ENCODE data around the gene ERC1.

Gene ERC1

DNA sequence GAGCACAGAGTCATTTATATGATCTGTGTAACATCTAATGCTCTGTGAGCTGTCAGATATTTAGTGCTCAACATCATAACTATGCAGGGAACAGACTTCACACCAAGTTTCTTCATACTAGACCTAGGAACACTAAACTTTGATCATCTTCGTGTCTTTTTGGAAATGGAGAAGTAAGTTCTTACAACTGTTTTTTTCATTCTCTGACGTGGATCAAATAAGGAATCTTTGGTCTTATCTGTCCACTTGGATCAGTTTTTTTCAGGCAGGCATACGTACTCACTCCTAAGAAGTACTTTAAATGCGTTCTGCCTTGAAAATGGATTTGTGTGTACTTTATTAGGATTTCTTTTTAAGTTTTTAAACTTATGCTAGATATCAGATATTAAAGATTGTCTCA, 412.4 kb downstream of the ERC1 start:
- no peak for DNase-seq (ENCODE audit: low read depth)

DNA sequence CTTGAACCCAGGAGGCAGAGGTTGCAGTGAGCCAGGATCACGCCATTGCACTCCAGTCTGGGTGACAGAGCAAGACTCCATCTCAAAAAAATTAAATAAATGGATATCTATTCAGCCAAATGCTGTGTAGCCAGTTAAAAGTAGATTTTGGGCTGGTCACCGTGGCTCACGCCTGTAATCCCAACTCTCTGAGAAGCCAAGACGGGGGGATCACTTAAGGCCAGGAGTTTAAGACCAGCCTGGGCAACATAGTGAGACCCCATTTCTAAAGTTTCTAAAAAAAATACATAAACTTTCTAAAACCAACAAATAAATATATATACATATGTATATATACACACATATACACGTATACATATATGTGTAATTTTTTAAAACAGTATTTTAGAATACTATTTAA, 414.6 kb downstream of the ERC1 start:
- DNase-seq (ENCODE audit: low read depth), result no peak

DNA sequence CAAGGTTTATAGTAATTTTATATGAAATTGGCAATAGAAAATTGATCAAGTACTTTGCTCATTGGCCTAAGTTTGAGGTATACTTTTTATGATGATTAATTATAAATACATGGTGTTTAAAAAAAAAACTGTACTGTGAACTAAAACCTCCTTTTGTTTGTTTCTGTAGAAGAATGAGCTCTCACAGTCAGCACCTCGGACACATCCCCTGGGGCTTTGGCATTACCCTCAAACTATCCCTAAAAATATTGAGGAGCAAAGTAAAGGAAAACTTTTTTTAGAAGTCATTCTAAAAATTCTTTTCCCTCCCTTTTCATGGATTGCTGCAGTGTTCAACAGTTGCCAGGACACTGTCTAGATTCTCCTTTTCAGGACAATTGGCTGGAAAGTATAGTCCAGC, 419.8 kb downstream of the ERC1 start:
- no peak for DNase-seq (ENCODE audit: low read depth)

DNA sequence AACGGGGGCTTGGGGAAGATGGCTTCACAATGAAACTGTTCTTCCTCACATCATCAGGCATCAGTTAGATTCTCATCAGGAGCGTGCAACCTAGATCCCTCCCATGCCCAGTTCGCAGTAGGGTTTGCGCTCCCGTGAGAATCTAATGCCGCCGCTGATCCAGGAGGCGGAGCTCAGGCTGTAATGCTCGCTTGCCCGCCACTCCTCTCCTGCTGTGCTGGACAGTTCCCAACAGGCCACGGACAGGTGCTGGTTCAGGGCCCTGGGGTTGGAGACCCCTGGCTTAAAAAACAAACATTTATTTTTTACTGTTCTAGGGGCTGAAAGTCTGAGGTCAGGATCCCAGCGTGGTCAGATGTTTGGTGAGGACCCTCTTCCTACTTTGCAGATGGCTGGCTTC, 422.9 kb downstream of the ERC1 start:
- DNase-seq (ENCODE audit: low read depth), result no peak

DNA sequence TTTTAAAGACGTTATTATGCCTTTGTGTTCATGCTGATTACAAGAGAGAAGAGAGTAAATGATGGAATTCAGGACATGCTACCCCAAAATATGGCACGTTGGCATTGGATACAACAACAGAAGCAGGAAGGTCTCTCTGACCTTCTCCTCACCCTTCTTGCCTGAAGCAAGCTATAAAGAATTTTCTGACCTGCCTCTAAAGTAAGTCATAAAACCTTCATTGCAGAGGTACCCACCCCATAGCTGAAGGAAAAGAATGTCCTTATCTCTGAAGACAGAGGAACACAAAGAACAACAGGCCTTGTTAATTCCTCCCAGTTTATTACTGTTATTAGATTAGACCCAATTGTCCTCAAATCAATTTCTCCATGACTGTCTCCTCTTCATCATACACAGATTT, 427.1 kb downstream of the ERC1 start:
- DNase-seq (ENCODE audit: low read depth), result no peak

DNA sequence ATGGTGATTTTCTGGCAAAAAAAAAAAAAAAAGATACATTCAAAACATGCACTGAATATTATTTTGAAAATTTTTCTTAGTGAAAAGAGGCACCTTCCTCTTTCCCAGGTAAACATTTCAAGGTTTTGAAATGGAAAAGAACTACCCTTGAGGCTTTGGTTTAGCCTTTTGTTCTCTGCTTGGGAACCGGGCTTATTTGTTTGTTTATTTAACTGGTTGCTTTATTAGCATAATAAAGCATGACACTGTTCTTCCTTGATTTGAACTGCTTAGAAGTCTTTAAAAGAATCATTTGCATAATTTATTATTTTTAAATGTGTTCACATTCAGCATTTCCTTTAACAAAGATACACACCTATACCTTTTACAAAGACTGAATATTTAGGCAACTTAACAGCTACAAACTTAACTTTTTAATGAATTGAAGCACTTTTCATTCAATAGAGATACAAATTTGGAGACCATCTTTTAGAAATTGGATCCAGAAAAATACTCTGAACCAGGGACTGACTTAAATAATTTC, 428.9 kb downstream of the ERC1 start:
- no peak for DNase-seq (ENCODE audit: low read depth)

DNA sequence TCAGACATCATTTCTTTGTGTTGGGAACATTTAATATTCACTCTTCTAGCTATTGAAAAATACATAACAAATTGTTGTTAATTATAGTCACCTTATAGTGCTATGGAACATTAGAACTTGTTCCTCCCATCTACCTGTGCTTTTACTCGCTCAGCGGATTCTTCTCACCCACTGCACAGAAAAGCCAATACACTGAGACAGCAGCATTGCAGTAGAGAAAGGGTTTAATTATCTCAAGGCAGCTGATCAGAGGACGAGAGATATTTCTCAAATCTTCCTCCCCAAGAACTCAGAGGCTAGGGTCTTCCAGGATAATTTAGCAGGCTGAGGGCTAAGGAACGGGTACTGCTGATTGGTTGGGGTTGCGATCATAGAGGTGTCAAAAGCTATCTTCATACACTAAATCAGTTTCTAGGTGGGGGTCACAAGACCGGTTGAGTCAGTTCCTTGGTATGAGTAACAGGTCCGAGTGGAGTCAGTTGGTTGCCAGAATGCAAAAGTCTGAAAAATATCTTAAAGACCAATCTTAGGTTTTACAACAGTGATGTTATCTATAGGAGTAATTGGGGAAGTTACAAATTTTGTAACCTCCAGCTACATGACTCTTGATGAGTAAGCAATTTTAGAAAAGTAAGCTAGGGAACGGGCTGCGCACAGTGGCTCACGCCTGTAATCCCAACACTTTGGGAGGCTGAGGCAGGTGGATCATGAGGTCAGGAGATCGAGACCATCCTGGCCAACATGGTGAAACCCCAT, 430.2 kb downstream of the ERC1 start:
- DNase-seq (ENCODE audit: low read depth), result no peak

DNA sequence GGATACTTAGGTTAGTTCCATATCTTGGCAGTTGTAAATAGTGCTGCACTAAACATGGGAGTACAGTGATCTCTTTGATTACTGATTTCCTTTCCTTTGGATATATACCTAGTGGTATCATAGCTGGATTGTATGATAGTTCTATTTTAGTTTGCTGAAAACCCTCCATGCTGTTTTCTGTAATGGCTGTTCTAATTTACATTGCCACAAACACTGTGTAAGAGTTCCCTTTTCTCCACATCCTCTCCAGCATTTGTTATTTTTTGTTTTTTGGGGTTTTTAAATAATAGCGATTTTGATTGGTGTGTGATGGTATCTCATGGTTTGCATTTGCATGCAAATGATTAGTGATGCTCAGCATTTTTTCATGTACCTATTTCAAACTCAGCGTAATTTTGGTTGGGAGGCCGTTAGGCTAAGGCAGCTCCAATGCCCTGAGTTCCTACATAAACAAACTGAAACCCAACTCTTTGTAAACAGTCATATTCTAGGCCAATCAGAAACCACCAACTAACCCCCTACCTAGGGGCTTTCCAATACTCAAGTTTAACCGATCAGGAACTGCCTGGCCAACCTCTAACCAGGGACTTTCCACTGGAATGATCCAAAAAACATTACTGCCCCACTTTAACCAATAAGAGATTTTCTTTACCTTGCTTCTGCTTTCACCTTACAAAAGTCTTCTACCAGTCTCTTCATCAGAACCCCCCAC, 431.7 kb downstream of the ERC1 start:
- DNase-seq (ENCODE audit: low read depth), result no peak

DNA sequence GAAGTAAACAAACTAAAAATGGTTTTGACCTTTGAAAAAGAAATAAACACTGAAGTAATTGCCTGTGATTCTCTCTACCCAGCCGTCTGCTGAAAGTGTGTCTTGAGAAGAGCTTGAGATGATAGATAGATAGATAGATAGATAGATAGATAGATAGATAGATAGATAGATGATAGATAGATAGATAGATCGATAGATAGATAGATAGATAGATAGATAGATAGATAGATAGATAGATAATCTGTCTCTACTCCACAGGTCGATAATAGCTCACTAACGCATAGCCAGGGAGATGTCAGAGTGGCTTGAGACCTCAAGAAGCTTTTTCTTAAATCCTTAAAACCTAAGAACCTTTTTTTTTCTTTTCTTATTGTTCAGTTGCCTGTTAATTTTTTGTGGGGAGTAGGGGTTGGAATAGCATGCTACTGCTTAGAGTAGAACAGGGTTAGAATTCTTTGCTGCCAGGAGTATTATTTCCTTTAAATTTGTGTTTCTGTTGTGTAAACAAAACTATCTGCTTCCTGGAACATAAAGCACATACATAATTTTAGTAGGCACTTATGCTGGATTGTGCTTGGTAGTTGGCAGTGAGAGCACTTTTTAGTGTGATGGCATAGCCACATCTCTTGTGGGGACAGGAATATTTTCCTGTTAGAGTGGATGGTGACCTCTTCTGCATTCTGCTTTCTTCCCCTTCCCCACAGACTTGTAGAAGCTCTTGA, 433.8 kb downstream of the ERC1 start:
- no peak for DNase-seq (ENCODE audit: low read depth)

DNA sequence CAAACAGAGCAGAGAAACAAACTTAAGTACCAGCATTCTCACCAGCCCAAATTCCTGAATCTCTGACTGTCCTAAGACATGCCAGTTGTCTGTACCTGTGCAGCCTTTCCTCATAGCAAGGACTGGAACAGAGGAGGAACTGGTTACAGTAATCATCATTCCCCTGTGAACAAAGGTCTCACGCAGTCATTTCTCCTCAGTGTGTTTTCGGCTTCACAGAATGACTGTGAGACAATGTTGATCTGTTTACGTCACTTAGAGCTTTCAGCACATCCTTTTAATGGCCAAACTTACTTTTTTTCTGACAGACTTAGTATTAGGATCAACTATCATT, 434.3 kb downstream of the ERC1 start:
- DNase-seq (ENCODE audit: low read depth), result no peak

DNA sequence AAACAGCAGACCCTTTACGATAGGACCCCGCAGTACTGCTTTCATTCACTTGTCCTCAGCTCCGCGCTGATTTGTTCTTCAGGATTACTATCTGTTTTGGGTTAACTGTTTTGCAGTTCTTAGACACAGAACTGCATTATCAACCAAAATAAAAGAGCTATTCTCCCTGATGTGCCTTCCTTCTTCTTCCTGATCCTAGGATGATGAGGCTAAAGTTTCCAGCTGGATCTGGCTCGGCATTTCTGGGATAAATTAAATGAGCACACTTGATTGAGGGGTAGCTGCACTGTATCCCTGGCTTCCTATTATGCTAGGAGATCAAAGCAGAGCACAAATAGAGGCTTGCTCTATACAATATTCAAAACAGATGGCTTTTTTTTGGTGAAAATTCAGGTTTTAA, 437.6 kb downstream of the ERC1 start:
- no peak for DNase-seq (ENCODE audit: low read depth)

DNA sequence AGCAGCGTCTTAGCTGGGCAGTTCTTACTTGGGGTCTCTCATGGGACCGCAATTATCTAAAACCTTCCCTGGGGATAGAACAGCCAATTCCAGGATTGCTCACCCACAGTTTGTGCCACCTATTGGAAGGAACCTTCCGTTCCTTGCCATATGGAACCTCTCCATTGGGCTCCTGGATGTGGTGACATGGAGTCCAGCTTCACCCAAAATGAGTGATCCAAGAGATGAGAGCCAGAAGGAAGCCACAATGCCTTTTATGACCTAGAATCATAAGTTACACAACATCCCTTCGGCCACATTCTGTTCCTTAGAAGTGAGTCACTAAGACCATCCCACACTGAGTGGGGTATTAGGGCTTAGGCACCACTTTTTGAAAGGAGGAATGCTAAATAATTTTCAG, 439.0 kb downstream of the ERC1 start:
- no peak for DNase-seq (ENCODE audit: low read depth)

DNA sequence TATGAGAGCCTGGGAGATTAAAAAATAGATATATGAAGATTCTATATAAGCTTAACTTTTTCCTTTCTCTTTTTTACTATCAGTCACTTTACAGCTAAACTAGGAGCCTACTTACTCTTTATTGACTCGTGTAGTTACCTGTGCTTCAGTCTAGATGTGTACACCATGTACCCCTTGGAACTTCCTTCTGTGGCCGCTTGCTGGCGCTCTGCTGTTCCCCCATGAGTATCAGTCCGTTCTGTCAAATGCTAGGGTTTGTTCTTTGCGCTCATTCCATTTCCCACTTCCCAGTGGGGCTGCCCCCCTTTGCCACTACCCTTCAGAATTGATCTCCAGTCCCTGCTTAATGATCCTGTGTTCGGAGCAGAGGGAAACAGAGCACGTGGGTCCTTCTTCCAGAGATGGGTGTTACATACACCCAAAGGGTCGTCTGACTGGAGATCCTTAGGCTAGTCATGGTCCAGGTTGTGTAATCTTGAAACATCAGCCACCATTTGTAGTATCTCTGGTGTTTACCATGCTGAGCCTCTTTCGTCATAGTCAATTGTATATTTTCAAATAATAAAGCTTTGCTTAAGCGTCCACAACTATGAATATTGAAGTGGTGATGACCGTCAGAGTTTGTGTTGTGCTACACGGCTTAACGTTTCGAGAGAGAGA, 443.4 kb downstream of the ERC1 start:
- no peak for DNase-seq (ENCODE audit: low read depth)

DNA sequence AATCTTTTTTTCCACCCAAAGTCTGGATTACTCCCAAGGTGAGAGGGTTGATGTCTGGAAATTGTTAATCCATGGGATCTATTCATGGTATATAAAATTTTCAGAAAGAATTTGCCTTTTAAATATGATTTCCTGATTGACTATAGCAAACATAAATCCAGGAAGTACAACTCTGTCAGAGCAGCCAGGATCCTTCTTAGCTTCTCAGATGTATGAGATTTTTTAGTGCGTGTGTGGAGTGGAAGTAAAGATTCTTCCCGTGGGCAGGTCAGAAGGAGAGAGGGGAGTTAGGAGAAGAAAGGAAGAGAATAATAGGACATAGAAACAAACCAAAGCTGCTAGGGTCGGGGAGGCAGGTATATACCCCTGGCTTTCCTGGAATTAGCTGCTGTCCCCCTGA, 444.0 kb downstream of the ERC1 start:
- no peak for DNase-seq (ENCODE audit: low read depth)

DNA sequence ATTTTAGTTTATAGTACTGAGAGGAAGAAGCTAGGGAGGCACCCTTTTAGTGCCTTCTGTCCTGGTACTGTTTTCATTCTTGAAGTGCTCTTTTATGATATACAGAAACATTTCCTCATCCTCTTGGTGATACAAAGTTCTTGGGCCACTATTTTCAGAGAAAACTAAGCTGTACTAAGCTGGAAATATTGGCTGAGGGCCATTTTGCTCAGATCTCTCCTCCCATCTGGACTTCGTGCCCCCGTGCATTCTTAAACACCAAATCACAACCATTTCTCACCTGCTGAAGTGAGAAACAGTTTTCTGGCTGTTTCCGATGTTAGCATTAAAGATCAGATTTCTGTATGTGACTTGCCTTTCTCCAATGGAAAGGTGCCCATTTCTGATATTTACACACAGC, 444.4 kb downstream of the ERC1 start:
- DNase-seq (ENCODE audit: low read depth), result no peak

DNA sequence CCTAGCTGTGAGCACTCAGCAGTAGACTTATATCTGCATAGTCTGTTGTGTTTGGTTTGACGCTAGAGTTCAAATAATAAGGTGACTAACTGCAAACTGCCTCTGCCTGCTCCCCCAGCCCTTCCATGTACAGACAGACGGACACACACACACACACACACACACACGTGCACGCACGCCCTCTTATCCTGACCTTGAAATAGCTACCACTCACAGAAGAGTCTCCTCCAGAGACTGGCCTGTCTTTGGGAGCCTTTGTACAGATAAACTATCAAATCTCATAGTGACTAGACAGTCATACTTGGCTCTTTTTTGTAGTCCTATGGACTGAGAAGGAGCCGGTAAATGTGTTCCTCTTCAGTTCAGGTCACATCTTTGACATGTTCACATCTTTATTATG, 445.0 kb downstream of the ERC1 start:
- no peak for DNase-seq (ENCODE audit: low read depth)

DNA sequence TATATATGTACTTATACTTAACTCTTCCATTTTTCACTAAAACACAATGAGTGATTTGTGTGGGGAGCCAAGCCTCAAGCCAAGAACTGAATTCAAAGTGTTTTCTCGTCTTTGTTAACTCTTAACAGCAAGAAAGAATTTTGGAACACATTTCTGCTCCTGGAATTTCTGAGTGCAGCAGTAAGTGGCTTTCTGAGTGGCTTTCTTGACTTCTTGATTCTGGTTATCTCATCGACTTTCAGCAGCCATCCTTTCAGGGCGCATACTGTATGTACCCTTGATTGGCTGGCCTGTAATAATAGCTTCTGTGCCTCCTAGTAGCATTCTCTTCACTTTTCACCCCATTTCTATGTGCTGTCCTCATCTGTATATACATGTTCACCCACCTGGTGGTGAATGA, 446.0 kb downstream of the ERC1 start:
- DNase-seq (ENCODE audit: low read depth), result no peak

DNA sequence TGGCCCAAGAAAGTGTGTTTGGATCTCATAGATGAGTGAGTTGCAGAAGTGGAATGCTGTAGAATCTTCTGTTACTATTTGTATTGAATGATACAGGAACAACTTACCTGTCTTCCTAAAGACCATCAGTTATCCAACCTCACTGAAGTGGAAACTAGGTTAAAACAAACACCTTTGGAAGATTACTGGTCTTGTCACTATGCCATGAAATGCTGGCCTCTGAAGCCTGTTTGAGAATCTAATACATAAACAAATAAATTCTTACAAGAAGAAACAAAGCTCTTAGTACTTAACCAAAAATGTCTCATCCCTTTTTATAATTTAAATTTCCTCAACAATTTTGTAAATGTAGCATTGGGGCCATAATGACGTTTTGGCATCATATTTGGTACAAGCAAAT, 448.2 kb downstream of the ERC1 start:
- no peak for DNase-seq (ENCODE audit: low read depth)

DNA sequence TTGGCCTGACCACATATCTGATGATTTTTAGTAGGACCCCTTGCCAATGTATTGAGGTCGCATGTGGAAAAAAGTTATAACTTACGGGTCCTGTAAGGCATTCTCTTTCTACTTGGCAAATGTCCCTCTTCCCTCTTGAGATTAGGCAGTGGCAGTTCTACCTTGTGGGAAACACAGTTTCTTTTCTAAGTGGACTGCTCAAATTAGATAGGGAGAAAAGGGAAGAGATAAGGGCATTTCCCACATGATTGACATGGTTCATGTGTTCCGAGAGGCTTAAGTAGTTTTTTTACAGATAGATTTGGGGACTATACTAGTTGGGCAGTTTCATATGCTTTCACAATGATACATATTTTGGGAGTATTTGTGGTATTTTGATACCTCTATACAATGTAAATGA, 448.7 kb downstream of the ERC1 start:
- DNase-seq (ENCODE audit: low read depth), result no peak

DNA sequence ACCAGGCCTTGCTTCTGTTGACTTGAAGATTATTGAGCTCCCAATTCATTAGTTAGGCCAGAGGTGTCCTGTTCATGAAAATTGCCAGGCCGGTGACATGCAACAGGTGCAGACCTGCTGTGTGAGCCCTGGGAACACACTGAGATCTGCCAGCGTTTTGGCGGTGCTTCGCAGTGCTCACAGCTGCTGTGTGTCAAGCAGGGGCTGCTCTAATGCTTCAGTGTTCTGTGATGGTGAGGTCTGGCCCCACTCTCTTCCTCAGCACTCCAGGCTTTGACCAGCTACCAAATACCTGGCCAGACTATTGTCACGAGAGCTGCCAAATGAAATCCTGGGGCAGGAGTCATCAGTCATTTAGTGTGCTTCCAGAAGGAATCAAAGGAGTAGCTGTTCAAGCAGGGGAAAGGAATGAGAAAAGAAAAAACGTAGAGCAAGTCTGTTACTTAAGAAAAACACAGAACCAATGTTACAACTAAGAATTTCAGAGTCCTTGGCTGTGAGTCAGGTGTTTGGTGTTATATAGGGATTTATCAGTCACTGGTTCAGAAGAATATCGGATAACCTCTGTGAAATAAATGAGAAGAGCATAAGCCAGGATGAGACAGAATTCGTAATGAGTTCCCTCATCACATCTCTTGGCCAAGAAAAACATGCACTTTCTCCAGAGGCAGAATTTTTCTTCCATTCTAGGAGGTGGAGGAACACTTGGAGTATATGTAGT, 452.6 kb downstream of the ERC1 start:
- no peak for DNase-seq (ENCODE audit: low read depth)

DNA sequence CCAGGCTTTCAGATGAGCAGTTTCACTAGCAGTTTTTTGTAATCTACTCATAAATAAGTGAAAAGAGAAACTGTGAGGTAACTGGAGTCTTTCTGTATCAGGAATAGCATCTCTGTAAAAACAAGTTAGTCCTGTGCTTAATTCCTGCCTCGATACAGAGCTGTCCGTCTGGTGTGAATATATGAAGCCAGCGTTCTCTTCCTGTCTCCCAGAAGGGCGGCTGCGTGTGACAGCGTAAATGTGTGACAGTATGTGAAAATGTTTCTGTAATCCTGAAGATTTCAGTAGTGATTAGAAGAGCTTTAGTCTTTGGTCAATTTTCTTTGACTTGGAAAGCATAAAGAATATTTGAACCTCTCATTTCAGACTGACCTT, 453.1 kb downstream of the ERC1 start:
- no peak for DNase-seq (ENCODE audit: low read depth)

DNA sequence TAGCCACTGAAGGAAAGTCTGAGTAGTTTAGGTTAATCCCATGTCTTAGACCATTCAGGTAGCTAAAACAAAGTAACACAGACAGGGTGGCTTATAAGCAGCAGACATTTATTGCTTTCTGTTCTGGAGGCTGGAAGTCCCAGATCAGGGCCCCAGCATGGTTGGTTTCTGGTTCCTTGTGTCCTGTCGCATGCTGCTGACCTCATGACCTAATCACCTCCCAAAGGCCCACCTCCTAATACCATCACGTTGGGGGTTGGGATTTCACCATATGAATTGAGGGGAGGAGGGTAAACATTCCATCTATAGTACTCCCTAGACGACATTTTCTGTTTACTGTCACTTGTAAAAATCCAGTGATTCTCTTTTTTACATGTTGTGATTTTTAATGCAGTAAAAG, 454.8 kb downstream of the ERC1 start:
- DNase-seq (ENCODE audit: low read depth), result no peak

Measured in stimulated activated CD8-positive, alpha-beta memory T cell treated with anti-CD3 and anti-CD28 coated beads, Interleukin-4, amount 100 ng/mL, for 24 hours (primary cell).